Activated naive CD4-positive, alpha-beta T cell treated with anti-CD3 and anti-CD28 coated beads, Interleukin-2, amount 50 U/mL, for 72 hours (primary cell): ENCODE data around the gene CISD2. TPM values are rescaled to one million over a fixed set of nuclear protein-coding genes. Genes with fewer than 3 reads are reported as not detected.
A peak's percentile ranks its signal among the peaks of the same experiment; 100 is the strongest.
"Not testable (repeated sequence)": the region's sequence is repeated elsewhere in the genome, so short reads cannot be mapped to it uniquely, and the experiment has no call there.

Experiments used
- ATAC-seq, 2 donors: fragments of 150-1000 bp; cut with Tn5 transposase; 2 replicates each; pipeline ENCODE4 v1.10.0; 2021; ENCODE audit warnings: mild to moderate bottlenecking in 2 of 2, moderate library complexity in 2 of 2
- DNase-seq, 2 donors: peaks; one replicate each; pipeline ENCODE4 v3.0.0; 2021 to 2022; ENCODE audit warnings: low spot score in 2 of 2
- H3K27ac Mint-ChIP-seq, 2 donors: one replicate each; pipeline ENCODE4 v1.8.0; 2022; ENCODE audit warnings: mild to moderate bottlenecking in 2 of 2, mixed read lengths in 2 of 2
- H3K36me3 Mint-ChIP-seq, 2 donors: one replicate each; pipeline ENCODE4 v1.8.0; 2022; ENCODE audit warnings: mixed read lengths in 2 of 2
- H3K9me3 Mint-ChIP-seq, 2 donors: one replicate each; pipeline ENCODE4 v1.8.0; 2022; ENCODE audit warnings: mixed read lengths in 2 of 2
- total RNA-seq, 2 donors: library from RNA; stranded (reverse); gene quantifications; one replicate each; pipeline ENCODE4 v1.2.3, GENCODE V29; 2022

Gene CISD2
- total RNA-seq, 2 donors from 2014 or later = 32.2 to 33.8 TPM

GRCh38 chr4:102836596-102836995 is 32.2 kb upstream of the CISD2 start:
- ATAC-seq = no peak
- DNase-seq = no peak
- no peaks in the 10 kb centered on the region for H3K9me3 Mint-ChIP-seq
- H3K36me3 Mint-ChIP-seq = peaks cover 0 to 15% of the 10 kb centered on the region in 2 donors
- H3K27ac Mint-ChIP-seq = no peak overlapping the region

- DNase-seq = no peak
- no peaks in the 10 kb centered on the region for H3K9me3 Mint-ChIP-seq
- ATAC-seq = peak; percentile 37 to 61
- H3K36me3 Mint-ChIP-seq = peaks cover 0 to 9% of the 10 kb centered on the region in 2 donors
- peak overlapping the region in 1 of 2 donors; percentile 60 for H3K27ac Mint-ChIP-seq
Measured at GRCh38 chr4:102842367-102842766, 26.4 kb upstream of the CISD2 start.

GRCh38 chr4:102843273-102843672 is 25.5 kb upstream of the CISD2 start:
- Mint-ChIP-seq H3K9me3 (no peaks in the 10 kb centered on the region), H3K36me3 (peaks cover 0 to 6% of the 10 kb centered on the region in 2 donors), H3K27ac (no peak overlapping the region)
- DNase-seq = no peak
- peak; percentile 79 to 94 for ATAC-seq

GRCh38 chr4:102843938-102844337 is 24.9 kb upstream of the CISD2 start:
- Mint-ChIP-seq H3K27ac (no peak overlapping the region), H3K9me3 (no peaks in the 10 kb centered on the region), H3K36me3 (peaks cover 0 to 6% of the 10 kb centered on the region in 2 donors)
- DNase-seq (no peak), ATAC-seq (no peak)

- DNase-seq (no peak), ATAC-seq (no peak)
- H3K36me3 Mint-ChIP-seq = peaks cover 0 to 7% of the 10 kb centered on the region in 2 donors
- no peaks in the 10 kb centered on the region for H3K9me3 Mint-ChIP-seq
- H3K27ac Mint-ChIP-seq = no peak overlapping the region
Measured at GRCh38 chr4:102847687-102848086, 21.1 kb upstream of the CISD2 start.

GRCh38 chr4:102849579-102850104 is 19.1 kb upstream of the CISD2 start:
- ATAC-seq (peak in 1 of 2 donors; percentile 88), DNase-seq (no peak)
- no peak overlapping the region for H3K27ac Mint-ChIP-seq
- H3K36me3 Mint-ChIP-seq = peaks cover 0 to 7% of the 10 kb centered on the region in 2 donors
- no peaks in the 10 kb centered on the region for H3K9me3 Mint-ChIP-seq

GRCh38 chr4:102850370-102850769 is 18.4 kb upstream of the CISD2 start:
- Mint-ChIP-seq H3K36me3 (peaks cover 0 to 7% of the 10 kb centered on the region in 2 donors), H3K9me3 (no peaks in the 10 kb centered on the region), H3K27ac (no peak overlapping the region)
- ATAC-seq = no peak
- DNase-seq = no peak

- no peak for DNase-seq
- ATAC-seq = no peak
- H3K36me3 Mint-ChIP-seq = peaks cover 20 to 40% of the 10 kb centered on the region in 2 donors
- peaks cover 18 to 24% of the 10 kb centered on the region in 2 donors for H3K9me3 Mint-ChIP-seq
- H3K27ac Mint-ChIP-seq = no peak overlapping the region
Measured at GRCh38 chr4:102858828-102859464, 9.8 kb upstream of the CISD2 start.

GRCh38 chr4:102860611-102861324 is 8.0 kb upstream of the CISD2 start:
- DNase-seq (no peak), ATAC-seq (no peak)
- H3K9me3 Mint-ChIP-seq = peaks cover 18 to 24% of the 10 kb centered on the region in 2 donors
- H3K27ac Mint-ChIP-seq = peak overlapping the region in 1 of 2 donors; percentile 36
- H3K36me3 Mint-ChIP-seq = peaks cover 20 to 53% of the 10 kb centered on the region in 2 donors

- Mint-ChIP-seq H3K27ac (no peak overlapping the region), H3K36me3 (peaks cover 20 to 65% of the 10 kb centered on the region in 2 donors), H3K9me3 (peaks cover 18 to 24% of the 10 kb centered on the region in 2 donors)
- no peak for DNase-seq
- no peak for ATAC-seq
Measured at GRCh38 chr4:102862016-102862415, 6.8 kb upstream of the CISD2 start.

- peaks cover 20 to 65% of the 10 kb centered on the region in 2 donors for H3K36me3 Mint-ChIP-seq
- DNase-seq (no peak), ATAC-seq (no peak)
- no peak overlapping the region for H3K27ac Mint-ChIP-seq
- peaks cover 18 to 24% of the 10 kb centered on the region in 2 donors for H3K9me3 Mint-ChIP-seq
Measured at GRCh38 chr4:102862747-102863146, 6.0 kb upstream of the CISD2 start.

GRCh38 chr4:102865327-102865726 is 3.5 kb upstream of the CISD2 start:
- peaks cover 16 to 59% of the 10 kb centered on the region in 2 donors for H3K36me3 Mint-ChIP-seq
- not testable (repeated sequence) for DNase-seq

GRCh38 chr4:102867278-102868152 is 1.3 kb upstream of the CISD2 start:
- Mint-ChIP-seq H3K27ac (peak overlapping the region; percentile 95 to 99), H3K9me3 (peaks cover 0 to 4% of the 10 kb centered on the region in 2 donors), H3K36me3 (peaks cover 12 to 58% of the 10 kb centered on the region in 2 donors)
- ATAC-seq (no peak), DNase-seq (no peak)

More at GRCh38 chr4:102865327-102865726, 3.5 kb upstream of the CISD2 start:
- not testable (repeated sequence) for H3K9me3 Mint-ChIP-seq, ATAC-seq, H3K27ac Mint-ChIP-seq

GRCh38 chr4:102868153-102868780 is 525 bp upstream of the CISD2 start:
- H3K9me3 Mint-ChIP-seq = no peaks in the 10 kb centered on the region
- peaks cover 16 to 58% of the 10 kb centered on the region in 2 donors for H3K36me3 Mint-ChIP-seq
- peak overlapping the region; percentile 95 to 99 for H3K27ac Mint-ChIP-seq
- peak in 1 of 2 donors; percentile 26 for DNase-seq
- no peak for ATAC-seq

GRCh38 chr4:102869569-102870197 is 891 bp downstream of the CISD2 start:
- peak in 1 of 2 donors; percentile 19 for ATAC-seq
- no peak for DNase-seq

GRCh38 chr4:102871772-102872171 is 3.0 kb downstream of the CISD2 start:
- DNase-seq = no peak
- Mint-ChIP-seq H3K9me3 (peaks cover 0 to 7% of the 10 kb centered on the region in 2 donors), H3K27ac (no peak overlapping the region), H3K36me3 (peaks cover 38 to 53% of the 10 kb centered on the region in 2 donors)
- no peak for ATAC-seq

More at GRCh38 chr4:102869569-102870197, 891 bp downstream of the CISD2 start:
- H3K27ac Mint-ChIP-seq = peak overlapping the region; percentile 95 to 99
- H3K36me3 Mint-ChIP-seq = peaks cover 17 to 53% of the 10 kb centered on the region in 2 donors
- peaks cover 0 to 1% of the 10 kb centered on the region in 2 donors for H3K9me3 Mint-ChIP-seq
